ENCODE data around the gene ZC3H12D.
A peak's percentile ranks its signal among the peaks of the same experiment; 100 is the strongest.
"Not testable (repeated sequence)": the region's sequence is repeated elsewhere in the genome, so short reads cannot be mapped to it uniquely, and the experiment has no call there.

The ZC3H12D gene

DNA sequence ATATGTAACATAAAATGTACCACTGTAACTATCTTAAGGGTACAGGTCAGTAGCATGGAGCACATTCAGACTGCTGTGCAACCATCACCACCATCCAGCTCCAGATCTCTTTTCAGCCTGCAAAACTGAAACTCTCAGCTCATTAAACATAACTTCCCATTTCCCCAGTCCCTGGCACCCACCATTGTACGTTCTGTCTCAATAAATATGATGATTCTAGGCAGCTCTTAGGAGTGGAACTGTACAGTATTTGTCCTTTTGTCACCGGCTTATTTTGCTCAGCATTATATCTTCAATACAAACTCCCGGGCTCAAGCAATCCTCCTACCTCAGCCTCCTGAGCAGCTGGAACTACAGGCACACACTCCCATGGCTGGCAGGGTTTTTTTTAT, 1.5 kb downstream of the ZC3H12D start:
- DNase-seq = no peak

DNA sequence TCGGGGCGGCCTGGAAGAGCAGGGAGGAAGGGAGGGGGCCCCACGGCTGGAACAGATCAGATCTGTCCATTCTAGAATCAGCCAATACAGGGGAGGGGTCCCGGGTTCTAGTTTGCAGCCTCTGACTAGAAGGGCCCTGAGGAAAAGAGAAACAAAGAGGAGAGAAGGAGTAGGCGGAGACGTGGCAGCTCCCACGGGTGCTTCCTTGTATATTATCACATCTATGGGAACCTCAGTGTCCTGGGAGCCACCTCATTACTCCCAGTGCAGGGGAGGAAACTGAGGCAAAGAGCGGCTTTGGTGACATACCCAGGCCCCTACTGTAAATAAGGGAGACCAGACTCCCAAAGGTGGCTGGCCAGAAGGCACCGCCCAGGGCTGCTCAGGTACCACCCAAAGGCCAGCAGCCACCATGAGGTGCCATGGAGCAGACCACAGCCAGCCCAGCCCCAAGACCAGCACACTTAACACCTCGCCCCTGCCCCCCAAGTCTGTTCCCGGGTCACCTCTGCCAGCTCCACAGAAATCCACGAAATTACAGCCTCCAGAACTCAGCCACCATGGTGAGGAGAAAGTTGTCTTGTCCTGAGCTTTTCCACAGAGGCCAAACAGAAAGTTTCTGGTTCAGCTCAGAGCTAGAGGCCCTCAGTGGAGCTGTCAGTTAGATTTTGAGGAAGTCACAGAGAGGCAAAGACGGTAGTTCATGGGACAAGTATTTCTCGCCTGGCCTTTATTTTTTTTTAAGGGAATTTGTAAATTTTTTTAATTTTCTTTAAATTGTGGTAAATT, 2.1 kb downstream of the ZC3H12D start:
- DNase-seq = peak; percentile 44

DNA sequence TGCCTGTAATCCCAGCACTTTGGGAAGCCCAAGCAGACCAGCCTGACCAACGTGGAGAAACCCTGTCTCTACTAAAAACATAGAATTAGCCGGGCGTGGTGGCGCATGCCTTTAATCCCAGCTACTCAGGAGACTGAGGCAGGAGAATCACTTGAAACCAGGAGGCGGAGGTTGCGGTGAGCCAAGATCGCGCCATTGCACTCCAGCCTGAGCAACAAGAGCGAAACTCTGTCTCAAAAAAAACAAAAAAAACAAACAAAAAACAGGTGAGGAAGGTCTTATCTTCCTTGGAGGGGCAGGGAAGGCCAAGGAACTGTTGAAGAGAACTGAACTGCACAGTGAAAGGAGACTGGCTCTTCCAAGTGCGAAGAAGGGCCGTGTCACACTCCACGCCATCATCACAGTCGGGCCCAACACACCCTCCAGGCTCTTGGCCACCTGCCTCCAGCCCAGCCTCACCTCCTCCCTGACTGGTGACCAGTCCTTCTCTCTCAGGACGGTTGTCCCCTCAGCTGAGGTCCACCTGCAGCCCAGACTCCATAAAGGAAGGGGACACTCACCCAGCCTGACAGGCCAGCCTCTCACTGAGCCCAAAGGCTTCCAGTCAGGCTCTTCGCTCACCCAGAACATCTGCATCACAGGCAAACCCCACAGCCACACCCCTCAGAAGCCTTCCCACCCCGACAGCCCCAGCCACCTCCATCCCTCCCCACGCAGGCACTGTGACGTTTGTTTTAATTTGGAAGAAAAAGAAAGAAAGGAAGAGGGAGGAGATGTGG, 4.1 kb downstream of the ZC3H12D start:
- DNase-seq = peak; percentile 62

DNA sequence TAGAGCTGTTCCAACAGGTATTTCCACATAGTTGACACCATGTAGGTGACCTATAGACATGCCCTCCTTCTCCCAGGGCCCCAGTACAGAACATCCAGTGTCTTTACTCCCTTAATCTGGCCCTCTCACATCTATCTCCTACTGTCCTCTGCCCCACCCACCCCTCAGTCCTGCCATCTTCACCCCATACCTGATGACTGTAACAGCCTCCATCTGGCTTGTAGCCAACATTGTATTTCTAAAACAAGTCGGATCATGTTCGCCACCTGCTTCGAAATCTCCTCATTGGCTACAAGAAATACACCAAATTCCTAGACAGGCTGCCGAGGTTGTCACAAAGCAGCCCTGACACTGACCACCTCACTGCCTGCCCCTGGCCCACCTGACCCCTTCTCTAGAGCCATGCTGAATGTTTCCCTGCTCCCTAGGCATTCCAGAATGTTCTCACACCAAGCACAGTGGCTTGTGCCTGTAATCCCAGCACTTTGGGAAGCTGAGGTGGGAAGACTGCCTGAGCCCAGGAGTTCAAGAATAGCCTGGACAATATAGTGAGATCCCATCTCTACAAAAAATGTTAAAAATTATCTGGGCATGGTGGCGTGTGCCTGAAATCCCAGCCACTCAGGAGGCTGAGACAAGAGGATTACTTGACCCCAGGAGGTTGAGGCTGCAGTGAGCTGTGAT, 6.0 kb downstream of the ZC3H12D start:
- DNase-seq = no peak

DNA sequence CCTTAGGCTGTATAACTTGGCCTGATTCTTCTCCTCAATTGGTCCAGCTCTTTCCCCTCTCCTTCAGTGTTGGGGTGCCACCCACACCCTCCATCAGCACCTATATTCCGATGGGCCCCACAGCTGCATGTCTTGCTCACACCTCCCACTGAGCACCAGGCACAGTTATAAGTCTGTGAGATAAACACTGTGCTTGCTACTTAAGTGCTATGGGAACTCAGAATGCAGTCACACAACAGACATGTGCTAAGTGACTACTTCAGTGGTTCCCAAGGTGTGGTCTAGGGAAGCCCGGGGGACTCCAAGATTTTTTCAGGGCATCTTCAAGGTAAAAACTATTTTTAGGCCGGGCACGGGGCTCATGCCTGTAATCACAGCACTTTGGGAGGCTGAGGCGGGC, 7.3 kb downstream of the ZC3H12D start:
- no peak for DNase-seq

DNA sequence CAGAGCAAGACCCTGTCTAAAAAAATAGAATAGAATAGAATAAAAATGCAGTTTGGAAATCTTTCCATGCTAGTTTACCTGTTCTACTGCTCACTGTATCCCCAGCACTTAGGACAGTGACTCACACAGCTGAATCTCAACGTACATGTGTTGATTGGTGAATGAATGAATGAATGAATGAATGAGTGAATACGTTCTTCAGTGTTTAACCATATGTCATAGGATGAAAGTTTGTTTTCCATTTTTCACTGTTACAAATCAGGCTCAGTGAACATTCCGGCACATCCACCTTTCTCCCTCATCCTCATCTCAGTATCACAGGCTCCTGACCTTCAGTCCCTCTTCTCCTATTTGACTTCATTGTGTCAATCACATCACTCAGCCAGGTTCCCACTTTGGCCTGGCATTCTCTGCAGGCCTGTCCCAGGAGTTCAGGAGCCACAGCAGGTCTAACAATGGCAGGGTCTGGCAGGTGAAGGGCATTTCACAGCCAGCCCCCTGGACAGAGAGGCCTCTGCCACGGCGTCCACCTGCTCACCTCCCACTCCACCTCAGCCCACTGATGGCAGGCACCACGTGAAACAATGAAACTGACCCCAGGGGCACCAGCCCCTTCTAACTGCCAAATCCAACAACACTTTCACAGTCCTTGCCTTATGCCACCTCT, 7.9 kb downstream of the ZC3H12D start:
- DNase-seq = no peak

DNA sequence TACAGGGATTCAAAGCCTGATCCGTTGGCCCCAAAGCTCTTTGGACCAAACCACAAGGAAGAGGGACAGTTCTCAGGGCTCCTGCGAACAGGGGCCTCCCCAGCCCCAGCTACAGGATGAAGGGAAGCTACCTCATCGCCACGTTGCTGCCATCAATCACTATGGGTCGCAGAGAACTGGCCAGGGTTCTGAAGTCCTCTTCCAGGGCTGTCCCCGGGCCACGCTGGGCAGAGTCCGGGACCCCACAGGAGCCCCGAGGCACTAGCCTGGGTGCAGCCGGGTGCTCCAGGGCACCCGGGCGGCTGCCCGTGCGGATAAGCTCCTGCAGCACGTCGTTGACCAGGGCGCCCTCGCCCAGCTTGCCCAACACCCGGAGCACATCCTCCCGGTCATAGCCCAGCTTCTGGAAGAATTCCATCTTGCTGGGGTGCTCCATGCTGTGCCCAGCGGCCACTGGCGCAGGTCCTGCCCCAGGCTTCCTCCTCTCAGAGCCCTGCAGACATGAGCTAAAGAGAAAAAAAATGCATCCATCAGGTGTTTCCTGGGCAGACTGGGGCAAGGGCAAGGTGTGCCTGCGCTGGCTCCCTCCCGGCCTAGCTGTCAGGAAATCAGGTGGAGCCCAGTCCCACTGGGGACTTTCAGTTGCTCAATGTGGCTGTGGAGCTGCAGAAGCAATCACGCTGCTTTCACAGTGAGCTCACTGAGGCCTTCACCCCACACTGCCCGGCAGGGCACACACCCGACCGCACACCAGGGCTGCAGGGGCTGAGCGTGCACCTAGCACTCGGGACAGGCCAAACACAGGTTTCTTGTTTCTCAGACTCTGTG, 10.5 kb downstream of the ZC3H12D start:
- no peak for DNase-seq

DNA sequence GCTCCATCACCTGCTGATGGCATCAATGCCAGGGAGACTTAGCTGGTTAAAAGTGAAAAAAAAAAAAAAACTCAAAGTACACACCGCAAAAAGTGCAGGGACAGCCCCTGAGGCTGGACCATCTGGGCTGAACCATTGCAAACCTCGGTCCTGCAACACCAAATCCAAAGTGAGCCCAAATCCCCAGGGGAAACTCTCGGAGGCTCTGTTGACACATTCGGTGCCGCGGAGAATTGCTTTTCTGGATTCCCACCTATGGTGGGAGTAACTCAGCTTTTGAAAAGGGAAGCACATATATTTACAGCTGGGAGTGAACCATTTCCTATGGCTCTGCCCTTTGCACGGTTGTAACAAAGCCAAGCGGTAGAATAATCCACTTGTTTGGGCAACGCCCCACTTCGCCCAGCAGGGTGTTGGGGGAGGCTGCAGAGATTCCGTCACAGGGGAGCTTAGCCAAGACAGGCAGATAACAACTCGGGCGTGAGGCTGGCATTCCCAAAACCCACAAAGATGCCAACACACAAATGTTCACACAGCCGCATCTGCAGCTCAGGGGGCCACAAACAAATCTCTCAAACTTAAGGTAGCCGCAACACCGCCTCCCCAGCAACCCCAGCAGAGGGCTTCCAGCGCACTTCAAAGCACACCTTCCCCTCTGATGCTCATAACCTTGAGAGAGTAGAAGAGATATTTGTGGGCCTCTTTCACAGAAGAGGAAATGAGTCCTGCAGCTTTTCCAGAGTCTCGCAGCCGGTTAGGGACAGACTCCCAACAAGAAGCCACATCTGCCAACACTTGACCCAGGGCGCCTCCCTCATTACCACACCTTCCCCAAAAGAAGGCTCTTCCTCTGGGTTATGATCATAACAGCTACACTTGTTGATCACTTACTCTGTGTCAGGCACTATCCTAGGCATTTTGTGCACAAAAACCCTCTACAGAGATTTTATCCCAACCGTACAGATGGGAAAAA, 11.4 kb downstream of the ZC3H12D start:
- DNase-seq = no peak

DNA sequence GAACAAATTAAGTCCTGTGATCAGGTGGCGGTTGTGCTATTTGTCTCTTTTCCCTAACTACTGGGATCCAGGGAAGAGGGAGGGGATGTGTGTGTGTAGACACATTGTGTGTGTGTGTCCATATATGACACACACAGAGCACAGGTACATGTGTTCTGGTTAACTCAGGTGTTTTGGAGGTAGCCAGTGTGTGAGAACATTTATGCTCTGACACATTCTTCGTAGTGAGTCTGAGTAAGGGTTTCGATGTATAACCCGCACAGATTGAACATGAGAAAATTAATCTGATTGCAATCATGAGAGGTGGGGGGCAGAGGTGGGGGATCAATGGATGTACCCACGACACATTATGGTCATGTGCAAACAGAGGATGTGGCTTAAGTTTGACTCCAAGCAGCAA, 12.6 kb downstream of the ZC3H12D start:
- no peak for DNase-seq

DNA sequence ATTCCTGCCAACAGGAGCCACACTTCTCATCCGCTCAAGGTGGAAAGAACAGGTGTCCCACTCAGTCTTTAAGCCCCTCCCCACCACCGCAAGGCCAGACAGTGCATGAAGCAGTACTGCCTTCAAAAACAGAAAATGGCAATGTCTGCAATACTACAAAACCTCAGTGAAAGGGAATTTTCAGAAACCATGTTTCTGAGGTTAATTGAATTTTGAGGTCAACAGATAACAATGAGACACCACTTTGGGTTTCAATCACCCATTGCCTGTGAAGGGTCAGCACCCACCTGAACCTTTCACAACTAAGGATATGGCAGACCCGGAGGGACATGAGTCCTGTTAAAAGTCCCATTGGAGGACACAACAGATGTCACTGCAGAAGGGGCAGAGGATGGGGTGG, 13.0 kb downstream of the ZC3H12D start:
- DNase-seq = no peak

DNA sequence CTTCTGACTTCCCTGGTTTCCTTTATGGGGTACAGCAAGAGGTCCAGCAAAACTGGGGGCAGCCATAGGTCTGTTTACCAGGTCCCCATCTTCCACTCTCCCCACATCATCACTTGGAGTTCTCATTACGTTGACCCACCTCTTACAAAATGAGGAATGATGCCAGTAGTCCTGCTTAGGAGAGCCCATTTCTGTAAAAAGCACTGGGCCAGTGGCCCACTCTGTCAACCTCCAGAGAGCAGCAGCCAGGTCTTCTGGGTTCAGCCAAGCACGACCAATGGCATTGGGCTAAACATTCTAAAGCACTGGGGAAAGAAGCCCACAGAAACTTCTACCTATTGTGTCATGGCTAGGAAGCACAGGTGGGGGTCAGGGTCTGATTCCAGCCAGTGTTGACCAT, 13.9 kb downstream of the ZC3H12D start:
- DNase-seq = no peak

DNA sequence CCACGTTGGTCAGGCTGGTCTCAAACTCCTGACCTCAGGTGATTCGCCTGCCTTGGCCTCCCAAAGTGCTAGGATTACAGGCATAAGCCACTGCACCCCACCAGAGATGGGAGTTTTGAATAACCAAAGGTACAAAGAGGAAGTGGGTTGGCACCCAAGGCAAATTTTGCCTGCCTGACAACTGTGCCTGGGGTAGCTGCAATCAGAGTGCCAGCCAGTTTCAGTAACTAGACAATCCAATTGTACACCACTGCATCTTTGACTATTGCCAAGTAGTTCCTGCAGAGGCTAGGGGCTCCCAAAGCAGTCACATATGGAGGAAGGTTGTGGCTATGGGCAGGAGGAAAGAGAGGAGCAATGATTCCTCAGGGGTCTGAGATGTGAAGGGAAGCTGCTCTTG, 16.6 kb downstream of the ZC3H12D start:
- DNase-seq = no peak

DNA sequence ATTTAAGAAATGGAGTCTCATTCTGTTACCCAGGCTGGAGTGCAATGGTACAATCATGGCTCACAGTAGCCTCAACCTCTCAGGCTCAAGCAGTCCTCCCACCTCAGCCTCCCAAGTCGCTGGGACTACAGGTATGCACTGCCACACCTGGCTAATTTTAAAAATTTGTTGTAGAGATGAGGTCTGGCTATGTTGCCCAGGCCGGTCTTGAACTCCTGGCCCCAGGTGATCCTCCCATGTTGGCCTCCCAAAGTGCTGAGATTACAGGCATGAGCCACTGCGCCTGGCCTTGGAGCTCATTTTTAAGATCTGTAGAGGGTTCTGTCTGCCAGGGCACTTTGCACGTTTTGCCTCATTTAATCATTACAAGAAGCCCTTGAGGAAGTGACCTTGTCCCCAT, 17.5 kb downstream of the ZC3H12D start:
- DNase-seq = no peak

DNA sequence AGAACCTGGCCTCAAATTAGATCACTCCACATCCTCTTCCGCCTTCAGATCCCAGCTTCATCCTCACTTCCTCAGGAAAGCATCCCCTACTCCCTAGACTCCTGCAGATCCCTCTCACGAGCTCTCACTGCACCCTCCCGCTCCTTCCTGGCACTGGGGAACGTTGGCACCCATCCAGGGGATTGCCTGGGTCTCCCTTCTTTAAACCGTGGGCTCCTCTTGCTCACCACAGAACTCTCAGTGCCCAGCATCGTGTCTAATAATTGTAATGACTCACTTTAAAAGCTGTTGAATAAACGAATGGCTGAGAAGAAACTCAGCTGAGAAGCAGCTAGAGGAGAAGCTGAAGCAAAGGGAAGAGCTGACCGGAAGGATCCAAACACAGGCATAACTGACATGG, 20.4 kb downstream of the ZC3H12D start:
- DNase-seq = no peak

DNA sequence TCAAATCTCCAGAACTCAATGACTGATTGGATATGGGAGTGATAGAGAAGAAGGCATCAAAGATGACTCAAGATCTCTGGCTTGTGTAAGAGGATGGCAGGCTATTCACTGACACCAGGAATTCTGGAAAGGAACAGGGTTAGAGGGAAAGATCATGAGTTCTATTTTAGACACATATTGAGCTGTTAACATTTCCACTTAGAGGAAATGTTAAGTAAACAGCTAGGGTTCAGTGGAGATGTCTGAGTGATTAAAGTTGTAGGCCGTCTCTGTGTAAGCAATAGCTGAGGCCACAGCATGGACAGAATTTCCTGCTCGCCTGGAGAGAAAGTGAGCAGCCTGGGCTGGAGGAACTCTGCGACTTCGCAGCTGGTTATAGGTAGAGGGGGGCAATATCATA, 21.0 kb downstream of the ZC3H12D start:
- DNase-seq = no peak

DNA sequence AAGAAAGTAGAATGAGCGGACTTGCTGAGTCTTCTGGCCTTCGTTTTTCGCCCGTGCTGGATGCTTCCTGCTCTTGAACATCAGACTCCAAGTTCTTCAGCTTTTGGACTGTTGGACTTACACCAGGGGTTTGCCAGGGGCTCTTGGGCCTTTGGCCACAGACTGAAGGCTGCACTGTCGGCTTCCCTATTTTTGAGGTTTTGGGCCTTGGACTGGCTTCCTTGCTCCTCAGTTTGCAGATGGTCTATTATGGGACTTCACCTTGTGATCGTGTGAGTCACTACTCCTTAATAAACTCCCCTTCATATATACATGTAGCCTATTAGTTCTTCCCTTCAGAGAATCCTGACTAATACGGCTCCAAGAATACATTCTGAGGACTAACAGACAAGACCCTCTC, 22.1 kb downstream of the ZC3H12D start:
- not testable (repeated sequence) for DNase-seq

DNA sequence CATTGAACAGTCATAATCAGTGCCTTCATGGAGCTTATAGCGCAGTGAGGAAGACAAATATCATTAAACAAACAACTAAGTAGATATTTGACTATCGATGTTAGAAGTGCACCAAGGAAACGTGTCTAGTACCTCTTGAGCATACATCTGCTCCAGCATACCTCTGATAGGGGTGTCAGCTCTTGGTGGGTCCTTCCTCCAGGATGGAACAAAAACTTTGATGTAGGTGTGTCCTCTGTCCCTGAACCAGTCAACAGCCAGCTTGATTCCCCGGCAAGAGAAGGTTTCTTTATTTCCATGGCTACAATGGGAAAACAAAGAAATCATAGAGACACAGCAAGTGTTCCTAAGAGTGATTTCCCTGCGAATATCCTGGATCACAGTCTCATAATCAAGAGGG, 23.1 kb downstream of the ZC3H12D start:
- no peak for DNase-seq

DNA sequence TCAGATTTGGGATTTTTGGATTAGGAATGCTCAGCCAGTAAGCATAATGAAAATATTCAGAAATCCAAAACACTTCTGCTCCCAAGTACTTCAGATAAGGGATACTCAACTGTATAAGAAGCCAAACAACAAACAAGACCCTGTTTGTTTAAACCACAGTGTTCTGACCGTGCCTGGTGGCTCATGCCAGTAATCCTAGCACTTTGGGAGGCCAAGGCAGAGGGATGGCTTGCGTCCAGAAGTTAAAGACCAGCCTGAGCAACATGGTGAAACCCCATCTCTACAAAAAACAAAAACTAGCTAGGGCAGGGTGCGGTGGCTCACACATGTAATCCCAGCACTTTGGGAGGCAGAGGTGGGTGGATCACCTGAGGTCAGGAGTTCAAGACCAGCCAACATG, 24.6 kb downstream of the ZC3H12D start:
- not testable (repeated sequence) for DNase-seq

DNA sequence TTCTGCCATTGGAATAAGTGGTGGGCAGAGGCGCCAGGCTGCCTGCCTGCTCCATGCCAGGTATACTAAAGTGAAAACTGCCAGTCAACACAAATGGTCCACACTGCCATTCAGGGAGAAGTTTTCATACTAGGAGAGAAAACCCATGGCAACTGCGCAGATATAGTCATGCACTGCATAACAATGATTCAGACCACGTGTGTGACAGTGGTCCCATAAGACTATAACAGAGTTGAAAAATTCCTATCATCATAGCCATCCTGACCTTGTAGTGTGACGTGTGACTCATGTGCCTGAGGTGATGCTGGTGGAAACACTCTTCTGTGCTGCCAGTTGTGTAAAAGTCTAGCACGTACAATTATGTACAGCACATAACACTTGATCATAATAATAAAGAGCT, 25.1 kb downstream of the ZC3H12D start:
- no peak for DNase-seq

DNA sequence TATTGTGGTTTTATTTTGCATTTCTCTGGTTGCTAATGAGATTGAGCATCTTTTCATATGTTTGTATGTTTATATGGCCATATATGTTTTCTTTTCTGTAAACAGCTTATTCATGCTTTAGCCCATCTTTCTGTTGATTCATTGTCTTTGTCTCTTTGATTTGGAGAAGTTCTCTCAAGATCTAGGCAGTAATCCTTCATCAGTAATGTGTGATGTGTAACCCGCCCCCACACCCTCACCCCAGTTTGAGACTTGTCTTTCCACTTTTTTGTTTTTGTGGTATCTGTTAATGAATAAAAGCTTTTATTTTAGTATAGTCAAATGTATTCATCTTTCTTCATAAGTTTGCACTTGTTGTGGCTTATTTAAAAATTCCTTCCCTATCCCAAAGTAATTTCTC, 26.0 kb downstream of the ZC3H12D start:
- DNase-seq = no peak

DNA sequence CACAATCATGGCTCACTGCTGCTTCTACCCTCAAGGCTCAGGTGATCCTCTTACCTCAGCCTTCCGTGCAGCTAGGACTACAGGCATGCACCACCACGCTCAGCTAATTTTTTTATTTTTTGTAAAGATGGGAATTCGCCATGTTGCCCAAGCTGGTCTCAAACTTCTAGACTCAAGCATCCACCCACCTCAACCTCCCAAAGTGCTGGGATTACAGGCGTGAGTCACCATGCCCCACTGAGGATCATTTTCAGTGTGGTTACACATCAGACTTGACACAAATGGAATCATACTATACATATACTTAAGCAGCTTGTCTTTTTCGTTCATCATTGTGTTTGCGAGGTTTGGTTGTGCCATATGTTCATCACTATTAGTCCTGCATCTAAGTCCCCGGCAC, 26.6 kb downstream of the ZC3H12D start:
- DNase-seq = no peak

Measured in CD4-positive, alpha-beta T cell treated with Interleukin-17A for 4 hours (primary cell).